HG03378 (cell line): ENCODE results near the gene OR51F1.
"Not testable (repeated sequence)": the region's sequence is repeated elsewhere in the genome, so short reads cannot be mapped to it uniquely, and the experiment has no call there.

Experiments
- ATAC-seq: cut with Tn5 transposase; IDR thresholded peaks from one replicate; pipeline ENCODE4 v1.9.1; 2021; ENCODE audit warnings: mild to moderate bottlenecking, moderate library complexity; ENCODE audit not compliant: unreplicated experiment

Gene OR51F1

DNA sequence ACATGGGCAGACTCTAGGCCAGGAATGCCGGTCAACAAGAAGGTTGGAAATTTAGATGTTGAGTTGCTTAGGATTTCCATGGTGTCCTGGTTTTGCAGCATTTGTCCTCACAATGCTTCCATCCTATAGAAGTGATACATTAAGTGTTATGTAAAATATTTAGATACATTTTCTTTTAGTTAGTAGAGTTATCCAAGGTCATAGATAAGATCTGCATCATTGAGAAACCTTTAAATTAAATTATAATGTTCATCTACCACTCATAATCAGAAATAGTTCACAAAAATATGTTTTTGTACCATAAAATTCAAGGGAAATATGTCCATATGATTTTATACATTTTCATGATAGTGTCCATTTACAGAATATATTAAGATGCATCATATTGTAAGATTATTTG lies at the start of gene OR51F1:
Gene OR51F1 (minus strand): TSS at position 101 of the 400 bp plus-strand sequence. CDS start 0 bp downstream, at position 101.
- ATAC-seq: no peak

GRCh38 chr11:4809246-4809645 lies 39.5 kb upstream of the OR51F1 start:
- ATAC-seq: no peak

DNA sequence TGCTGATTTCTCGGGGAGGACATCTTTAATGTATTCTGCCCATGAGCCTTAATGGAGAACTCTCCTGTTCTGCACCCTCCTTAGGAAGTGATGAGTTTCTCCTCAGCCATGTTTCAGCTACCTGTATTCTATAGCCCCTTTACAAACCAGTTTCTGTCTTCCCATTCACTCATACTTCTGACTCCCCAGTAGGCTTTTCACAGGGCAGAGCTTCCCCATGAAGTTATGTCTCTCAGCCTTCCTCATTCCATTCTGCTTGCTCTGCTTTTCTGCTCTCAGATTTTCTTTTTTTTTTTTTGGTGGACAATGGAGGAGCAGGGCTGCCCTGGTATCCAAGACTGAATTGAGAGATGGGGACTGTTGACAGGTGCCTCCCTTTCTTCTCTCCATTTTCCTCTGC lies 38.7 kb upstream of the OR51F1 start:
- ATAC-seq: no peak

DNA sequence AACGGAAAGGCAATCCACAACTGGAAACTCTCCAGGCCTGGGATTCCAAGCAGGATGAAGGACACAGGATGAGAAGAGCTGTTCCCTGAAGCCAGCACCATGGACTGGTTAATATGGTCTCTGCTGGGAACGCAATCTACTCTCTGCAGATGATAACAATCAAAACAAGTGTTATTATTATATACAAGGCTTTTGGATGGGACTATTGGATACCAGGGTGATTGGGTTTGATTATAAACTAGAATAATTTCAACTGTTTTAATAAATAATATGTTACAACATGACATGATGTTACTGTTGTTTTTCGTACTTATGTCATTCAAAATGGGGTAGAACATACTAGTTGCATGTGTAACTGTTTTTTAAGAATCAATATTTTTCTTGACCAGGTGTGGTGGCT lies 34.5 kb upstream of the OR51F1 start, which contains the start of gene OR52R1:
Gene OR52R1 (minus strand): TSS at position 101 of the 400 bp plus-strand sequence. CDS start 0 bp downstream, at position 101.
- ATAC-seq: no peak

DNA sequence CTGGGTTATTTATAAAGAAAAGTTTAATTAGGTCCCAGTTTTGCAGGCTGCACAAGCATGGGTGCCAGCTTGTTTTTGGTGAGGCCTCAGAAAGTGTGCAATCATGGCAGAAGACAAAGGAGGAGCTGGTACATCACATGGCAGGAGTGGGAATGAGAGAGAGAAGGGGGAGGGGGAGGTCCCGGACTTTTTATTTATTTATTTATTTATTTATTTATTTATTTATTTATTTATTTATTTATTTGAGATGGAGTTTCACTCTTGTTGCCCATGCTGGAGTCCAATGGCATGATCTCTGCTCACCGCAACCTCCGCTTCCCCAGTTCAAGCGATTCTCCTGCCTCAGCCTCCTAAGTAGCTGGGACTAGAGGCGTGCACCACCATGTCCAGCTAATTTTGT lies 31.6 kb upstream of the OR51F1 start:
- ATAC-seq: not testable (repeated sequence)

DNA sequence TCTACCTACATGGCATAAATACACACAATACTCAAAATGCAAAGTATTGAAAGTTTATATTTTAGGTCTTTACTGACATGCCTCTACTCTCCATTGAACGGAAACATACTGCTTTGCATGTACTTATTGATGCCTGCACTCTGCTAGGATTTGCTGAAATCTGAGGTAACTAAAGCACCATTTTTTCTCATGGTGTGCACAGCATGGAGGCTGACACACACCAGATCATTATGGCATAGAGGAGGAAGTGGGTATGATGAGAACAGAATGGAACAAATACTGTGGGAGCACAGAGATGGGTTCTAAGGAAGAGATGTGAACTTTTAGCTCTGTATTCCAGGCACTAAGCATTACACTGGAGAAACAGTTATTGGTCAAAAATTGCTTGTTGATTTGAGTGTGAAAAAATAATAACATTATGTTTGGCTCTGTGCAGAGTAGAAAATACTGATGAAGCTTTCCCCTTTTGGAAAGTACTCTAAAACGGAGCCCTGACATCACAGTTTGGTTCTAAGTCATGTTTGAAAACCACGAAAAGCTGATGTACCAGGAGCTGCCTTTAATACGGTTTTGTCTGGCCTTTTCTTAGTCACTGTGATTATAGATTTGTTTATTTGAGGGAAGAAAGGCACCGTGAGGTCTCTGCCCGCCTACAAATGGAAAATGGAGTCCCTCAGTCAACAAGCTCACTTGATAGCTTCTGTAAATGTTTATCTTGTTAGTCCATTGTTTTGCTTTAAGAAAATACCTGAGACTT lies 28.9 kb upstream of the OR51F1 start:
- no peak for ATAC-seq

GRCh38 chr11:4797206-4797605 lies 27.5 kb upstream of the OR51F1 start:
- ATAC-seq: no peak

GRCh38 chr11:4782454-4782853 lies 12.7 kb upstream of the OR51F1 start:
- no peak for ATAC-seq

DNA sequence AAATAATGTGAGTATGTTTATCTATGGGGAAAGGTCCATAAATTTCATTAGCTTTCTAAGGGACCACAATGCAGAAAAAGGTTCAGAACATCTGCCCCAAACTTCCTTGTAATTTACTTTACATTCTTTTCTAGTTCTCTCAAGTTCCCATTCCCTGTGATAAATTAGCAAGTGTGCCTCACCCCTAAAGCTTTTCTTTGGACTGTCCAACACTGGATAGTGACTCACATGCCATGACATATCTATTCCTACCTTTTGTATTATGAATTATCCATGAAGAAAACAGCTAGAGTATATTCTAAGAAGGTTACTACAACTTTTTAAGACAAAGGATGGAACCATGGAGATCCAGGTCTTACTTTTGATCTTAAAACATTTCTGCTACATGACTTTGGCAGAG lies 1.6 kb downstream of the OR51F1 start:
- ATAC-seq: no peak

- ATAC-seq: no peak
Observed at GRCh38 chr11:4766420-4767043, 3.2 kb downstream of the OR51F1 start.

DNA sequence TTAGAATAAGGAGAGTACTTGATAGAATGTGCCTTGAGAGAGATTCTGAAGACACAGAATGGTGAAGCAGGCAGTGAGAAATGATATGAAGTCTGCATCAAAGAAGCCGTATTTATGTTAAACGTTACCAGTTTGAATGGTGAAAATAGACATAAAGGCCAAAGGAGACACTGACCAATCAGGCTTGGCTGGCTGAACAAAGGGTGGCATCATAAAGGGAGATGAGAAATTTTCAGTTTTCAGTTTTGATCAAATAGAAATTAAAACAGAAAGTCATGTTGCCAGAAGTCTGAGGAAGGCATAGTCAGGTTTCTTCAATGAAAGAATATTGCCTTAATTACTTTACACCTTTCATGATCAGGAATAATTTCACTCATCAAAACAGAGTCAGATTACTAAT lies 6.6 kb downstream of the OR51F1 start:
- ATAC-seq: no peak

GRCh38 chr11:4751201-4751600 lies 18.5 kb downstream of the OR51F1 start:
- no peak for ATAC-seq

- no peak for ATAC-seq
Observed at GRCh38 chr11:4748438-4748837, 21.3 kb downstream of the OR51F1 start.

- no peak for ATAC-seq
Observed at GRCh38 chr11:4740735-4741134, 29.0 kb downstream of the OR51F1 start.

- no peak for ATAC-seq
Observed at GRCh38 chr11:4727171-4727570, 42.6 kb downstream of the OR51F1 start.

DNA sequence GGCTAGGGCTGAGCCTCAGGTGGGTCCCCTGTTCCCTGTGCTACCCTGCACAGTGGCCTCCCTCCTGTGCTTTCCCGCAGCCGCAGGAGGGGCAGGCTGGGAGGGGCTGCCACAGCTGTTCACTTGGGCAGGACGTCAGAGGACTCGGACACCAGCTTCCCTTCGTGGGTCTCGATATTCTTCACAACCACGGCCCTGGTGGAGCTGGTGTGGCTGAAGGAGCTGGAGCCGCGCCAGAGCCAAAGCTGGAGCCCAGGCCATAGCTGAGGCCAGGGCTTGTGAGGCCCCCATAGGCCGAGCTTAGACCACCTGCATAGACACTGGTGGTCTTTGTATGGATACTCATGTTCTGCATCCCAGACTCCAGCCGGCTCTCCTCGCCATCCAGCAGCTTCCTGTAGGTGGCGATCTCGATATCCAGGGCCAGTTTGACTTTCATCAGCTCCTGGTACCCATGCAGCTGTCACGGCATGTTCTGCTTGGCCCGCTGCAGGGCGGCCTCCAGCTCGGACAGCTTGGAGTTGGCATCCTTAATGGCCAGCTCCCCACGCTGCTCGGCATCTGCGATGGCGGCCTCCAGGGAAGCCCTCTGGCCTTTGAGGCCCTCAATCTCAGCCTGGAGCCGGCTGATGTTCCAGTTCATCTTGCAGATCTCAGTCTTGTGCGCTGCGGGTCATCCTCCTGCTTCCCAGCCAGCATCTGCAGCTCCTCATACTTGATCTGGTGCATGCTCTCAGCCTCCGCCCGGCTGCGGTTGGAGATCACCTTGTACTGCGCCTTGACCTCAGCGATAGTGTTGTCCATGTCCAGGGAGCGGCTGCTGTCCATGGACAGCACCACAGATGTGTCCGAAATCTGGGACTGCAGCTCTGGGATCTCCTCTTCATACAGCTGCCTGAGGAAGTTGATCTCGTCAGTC lies 46.9 kb downstream of the OR51F1 start:
- ATAC-seq: not testable (repeated sequence)
